WTC11 (cell line): Measurements from ENCODE around the gene VEGFB. TPM values are rescaled to one million over a fixed set of nuclear protein-coding genes. Genes with fewer than 3 reads are reported as not detected.

Experiments used
- ATAC-seq: fragments of 200-7000 bp; cut with Tn5 transposase; 2 replicates; pipeline ENCODE4 v1.10.0; 2021; ENCODE audit warnings: mild to moderate bottlenecking, moderate library complexity
- CTCF ChIA-PET: fragments of 300-600 bp; sonication (Branson Sonifier 250); formaldehyde crosslinking; loops from one replicate; lab custom pipeline; 2021; ENCODE audit warnings: antibody characterized with exemption; lab: Charles Lee
- POLR2A ChIA-PET: fragments of 350-600 bp; sonication (Branson Sonifier 250); formaldehyde crosslinking; loops from one replicate; lab custom pipeline; 2021; ENCODE audit warnings: antibody characterized with exemption; lab: Charles Lee
- DNase-seq: peaks from one replicate; pipeline ENCODE4 v3.0.0; 2021; ENCODE audit warnings: low spot score
- H3K27ac Mint-ChIP-seq: 2 replicates; pipeline ENCODE4 v1.8.0; 2021; ENCODE audit warnings: mixed read lengths
- H3K27me3 Mint-ChIP-seq: 2 replicates; pipeline ENCODE4 v1.8.0; 2021; ENCODE audit warnings: low read depth, mild to moderate bottlenecking, moderate library complexity, mixed read lengths
- H3K36me3 Mint-ChIP-seq: 2 replicates; pipeline ENCODE4 v1.8.0; 2021; ENCODE audit warnings: mixed read lengths
- H3K4me1 Mint-ChIP-seq: 2 replicates; pipeline ENCODE4 v1.8.0; 2022; ENCODE audit warnings: mixed read lengths
- H3K4me3 Mint-ChIP-seq: 2 replicates; pipeline ENCODE4 v1.8.0; 2021; ENCODE audit warnings: mild to moderate bottlenecking, moderate library complexity, mixed read lengths
- H3K9me3 Mint-ChIP-seq: 2 replicates; pipeline ENCODE4 v1.8.0; 2021; ENCODE audit warnings: mixed read lengths
- FOXP1 ChIP-seq: sonication (generic); formaldehyde crosslinking; IDR thresholded peaks from 2 replicates; pipeline ENCODE4 v1.8.0; 2022; ENCODE audit warnings: missing genetic modification reagents, mild to moderate bottlenecking, moderate library complexity, borderline replicate concordance
- GABPB1 ChIP-seq: sonication (generic); formaldehyde crosslinking; IDR thresholded peaks from 2 replicates; pipeline ENCODE4 v1.8.1; 2023; ENCODE audit warnings: mild to moderate bottlenecking, missing genetic modification reagents
- GRHL2 ChIP-seq: fragments of 250-450 bp; sonication (Bioruptor Pico); IDR thresholded peaks from 2 replicates; pipeline ENCODE4 v1.8.0; 2022; ENCODE audit warnings: mild to moderate bottlenecking, moderate library complexity; ENCODE audit not compliant: insufficient replicate concordance, severe bottlenecking
- GTF2I ChIP-seq: fragments of 250-450 bp; sonication (Bioruptor Pico); conservative IDR thresholded peaks from 2 replicates; pipeline ENCODE4 v1.4.0; 2021; ENCODE audit warnings: mild to moderate bottlenecking
- JUN ChIP-seq: sonication (generic); formaldehyde crosslinking; IDR thresholded peaks from 2 replicates; pipeline ENCODE4 v1.8.0; 2023; ENCODE audit warnings: mild to moderate bottlenecking, missing genetic modification reagents
- KAT7 ChIP-seq: sonication (generic); formaldehyde crosslinking; IDR thresholded peaks from 2 replicates; pipeline ENCODE4 v1.8.1; 2023; ENCODE audit warnings: missing genetic modification reagents, mild to moderate bottlenecking, borderline replicate concordance
- NFYB ChIP-seq: sonication (generic); formaldehyde crosslinking; conservative IDR thresholded peaks from 2 replicates; pipeline ENCODE4 v1.8.0; 2022; ENCODE audit warnings: low read depth, missing genetic modification reagents
- OVOL2 ChIP-seq: fragments of 250-450 bp; sonication (Bioruptor Pico); IDR thresholded peaks from 2 replicates; pipeline ENCODE4 v1.9.0; 2021; ENCODE audit warnings: mild to moderate bottlenecking, borderline replicate concordance
- RELA ChIP-seq: sonication (generic); formaldehyde crosslinking; IDR thresholded peaks from 2 replicates; pipeline ENCODE4 v1.8.1; 2022; ENCODE audit warnings: missing genetic modification reagents, mild to moderate bottlenecking, borderline replicate concordance
- SOX15 ChIP-seq: fragments of 250-450 bp; sonication (Bioruptor Pico); IDR thresholded peaks from 2 replicates; pipeline ENCODE4 v1.9.0; 2021; ENCODE audit warnings: mild to moderate bottlenecking
- TEAD1 ChIP-seq: sonication (generic); formaldehyde crosslinking; IDR thresholded peaks from 2 replicates; pipeline ENCODE4 v1.8.0; 2022; ENCODE audit warnings: mild to moderate bottlenecking, missing genetic modification reagents
- ZNF263 ChIP-seq: sonication (generic); formaldehyde crosslinking; IDR thresholded peaks from 2 replicates; pipeline ENCODE4 v1.8.1; 2022; ENCODE audit warnings: low read depth, mild to moderate bottlenecking, moderate library complexity, missing genetic modification reagents
- ZNF416 ChIP-seq: fragments of 250-450 bp; sonication (Bioruptor Pico); IDR thresholded peaks from 2 replicates; pipeline ENCODE4 v1.9.0; 2021; ENCODE audit warnings: mild to moderate bottlenecking, inconsistent platforms
- total RNA-seq: library from RNA; stranded (reverse); gene quantifications from 3 replicates; pipeline ENCODE4 v1.2.3, GENCODE V29; 2021
- TF ChIP-seq, protein P1 (sequence below): sonication (generic); formaldehyde crosslinking; IDR thresholded peaks from 2 replicates; pipeline ENCODE4 v1.8.1; 2023; ENCODE audit warnings: mild to moderate bottlenecking, missing genetic modification reagents
- TF ChIP-seq, protein P2 (sequence below): sonication (generic); formaldehyde crosslinking; IDR thresholded peaks from 2 replicates; pipeline ENCODE4 v1.8.0; 2022; ENCODE audit warnings: mild to moderate bottlenecking, missing genetic modification reagents
- TF ChIP-seq, protein P3 (sequence below): fragments of 250-450 bp; sonication (Bioruptor Pico); IDR thresholded peaks from 2 replicates; pipeline ENCODE4 v1.9.0; 2021; ENCODE audit warnings: mild to moderate bottlenecking
- TF ChIP-seq, protein P4 (sequence below): sonication (generic); formaldehyde crosslinking; conservative IDR thresholded peaks from 2 replicates; pipeline ENCODE4 v1.8.1; 2022; ENCODE audit warnings: mild to moderate bottlenecking, missing genetic modification reagents
- TF ChIP-seq, protein P5 (sequence below): sonication (generic); formaldehyde crosslinking; IDR thresholded peaks from 2 replicates; pipeline ENCODE4 v1.8.0; 2022; ENCODE audit warnings: missing genetic modification reagents
- TF ChIP-seq, protein P6 (sequence below): sonication (generic); formaldehyde crosslinking; IDR thresholded peaks from 2 replicates; pipeline ENCODE4 v1.8.1; 2022; ENCODE audit warnings: low read depth, missing genetic modification reagents, borderline replicate concordance
- TF ChIP-seq, protein P7 (sequence below): sonication (generic); formaldehyde crosslinking; IDR thresholded peaks from 2 replicates; pipeline ENCODE4 v1.8.0; 2022; ENCODE audit warnings: mild to moderate bottlenecking, missing genetic modification reagents

The VEGFB gene
- total RNA-seq, 1 experiment from 2014 or later: 51.7 TPM

DNA sequence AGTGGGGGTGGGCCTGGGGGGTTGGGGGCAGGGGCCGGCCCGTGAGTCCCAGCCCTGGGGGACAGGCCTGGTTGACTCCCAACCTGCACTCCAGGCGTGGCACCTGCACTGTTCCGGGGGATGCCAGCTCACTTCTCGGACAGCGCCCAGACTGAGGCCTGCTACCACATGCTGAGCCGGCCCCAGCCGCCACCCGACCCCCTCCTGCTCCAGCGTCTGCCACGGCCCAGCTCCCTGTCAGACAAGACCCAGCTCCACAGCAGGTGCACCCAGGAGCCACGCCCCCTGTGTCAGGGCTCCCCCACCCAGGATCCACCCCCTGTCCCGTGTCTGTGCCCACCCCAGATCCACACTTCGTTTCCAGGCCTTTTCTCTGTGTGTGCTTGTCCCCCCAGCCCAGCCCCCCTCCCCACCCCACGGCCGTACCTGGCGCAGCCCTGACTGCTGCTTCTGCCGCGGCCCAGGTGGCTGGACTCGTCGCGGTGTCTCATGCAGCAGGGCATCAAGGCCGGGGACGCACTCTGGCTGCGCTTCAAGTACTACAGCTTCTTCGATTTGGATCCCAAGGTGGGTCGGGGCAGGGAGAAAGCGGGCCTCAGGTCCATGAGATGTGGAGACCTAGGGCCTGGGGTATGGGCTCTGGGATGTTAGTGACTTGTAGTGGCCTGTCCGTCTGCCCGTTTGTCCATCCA lies 23.1 kb upstream of the VEGFB start (continued):
- TF ChIP-seq, protein P1, sequence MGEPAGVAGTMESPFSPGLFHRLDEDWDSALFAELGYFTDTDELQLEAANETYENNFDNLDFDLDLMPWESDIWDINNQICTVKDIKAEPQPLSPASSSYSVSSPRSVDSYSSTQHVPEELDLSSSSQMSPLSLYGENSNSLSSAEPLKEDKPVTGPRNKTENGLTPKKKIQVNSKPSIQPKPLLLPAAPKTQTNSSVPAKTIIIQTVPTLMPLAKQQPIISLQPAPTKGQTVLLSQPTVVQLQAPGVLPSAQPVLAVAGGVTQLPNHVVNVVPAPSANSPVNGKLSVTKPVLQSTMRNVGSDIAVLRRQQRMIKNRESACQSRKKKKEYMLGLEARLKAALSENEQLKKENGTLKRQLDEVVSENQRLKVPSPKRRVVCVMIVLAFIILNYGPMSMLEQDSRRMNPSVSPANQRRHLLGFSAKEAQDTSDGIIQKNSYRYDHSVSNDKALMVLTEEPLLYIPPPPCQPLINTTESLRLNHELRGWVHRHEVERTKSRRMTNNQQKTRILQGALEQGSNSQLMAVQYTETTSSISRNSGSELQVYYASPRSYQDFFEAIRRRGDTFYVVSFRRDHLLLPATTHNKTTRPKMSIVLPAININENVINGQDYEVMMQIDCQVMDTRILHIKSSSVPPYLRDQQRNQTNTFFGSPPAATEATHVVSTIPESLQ: no peak
- TF ChIP-seq FOXP1 (CRISPR knock-in tag): no peak
- TF ChIP-seq, protein P2, sequence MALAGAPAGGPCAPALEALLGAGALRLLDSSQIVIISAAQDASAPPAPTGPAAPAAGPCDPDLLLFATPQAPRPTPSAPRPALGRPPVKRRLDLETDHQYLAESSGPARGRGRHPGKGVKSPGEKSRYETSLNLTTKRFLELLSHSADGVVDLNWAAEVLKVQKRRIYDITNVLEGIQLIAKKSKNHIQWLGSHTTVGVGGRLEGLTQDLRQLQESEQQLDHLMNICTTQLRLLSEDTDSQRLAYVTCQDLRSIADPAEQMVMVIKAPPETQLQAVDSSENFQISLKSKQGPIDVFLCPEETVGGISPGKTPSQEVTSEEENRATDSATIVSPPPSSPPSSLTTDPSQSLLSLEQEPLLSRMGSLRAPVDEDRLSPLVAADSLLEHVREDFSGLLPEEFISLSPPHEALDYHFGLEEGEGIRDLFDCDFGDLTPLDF (CRISPR knock-in tag): no peak

DNA sequence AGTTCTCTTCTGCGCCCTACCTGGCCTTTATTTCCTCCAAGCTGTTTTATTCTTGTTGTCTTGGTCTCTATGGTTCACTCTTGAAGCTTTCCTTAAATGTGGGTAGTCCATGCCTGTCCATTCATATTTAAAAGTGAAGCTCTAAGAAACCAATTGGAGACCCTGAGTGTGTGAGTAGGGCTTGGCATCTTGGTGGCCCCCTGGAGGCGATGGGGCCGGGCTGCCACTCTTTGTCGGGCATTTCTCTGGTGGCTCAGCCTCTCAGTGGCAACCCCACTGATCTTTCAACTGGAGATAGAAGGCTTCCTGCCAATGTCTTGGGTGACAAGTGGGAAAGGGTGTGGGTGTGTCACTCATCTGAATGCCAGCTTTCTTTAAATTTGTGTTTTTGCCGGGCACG lies 17.5 kb upstream of the VEGFB start:
- DNase-seq (no peak), ATAC-seq (peak; percentile 29; the same call in 1 of the 2 replicates)
- Mint-ChIP-seq H3K9me3 (no peaks in the 10 kb centered on the region), H3K27me3 (no peaks in the 10 kb centered on the region), H3K4me1 (no peaks in the 10 kb centered on the region), H3K27ac (no peak overlapping the region), H3K4me3 (no peak overlapping the region), H3K36me3 (peaks cover 8% of the 10 kb centered on the region)
- CTCF ChIA-PET: interaction anchor here (0.6 to 3.7 kb wide), 10 partner anchors 10 to 216 kb away, joined by 3 to 21 read pairs (median 4); partner anchors contain the start of genes FERMT3, NUDT22, STIP1 and TRPT1
- POLR2A ChIA-PET: interaction anchor here (0.6 to 1.1 kb wide), 2 partner anchors 35 to 1281 kb away, joined by 4 to 5 read pairs; no protein-coding TSS in a partner anchor
- TF ChIP-seq, protein P3, sequence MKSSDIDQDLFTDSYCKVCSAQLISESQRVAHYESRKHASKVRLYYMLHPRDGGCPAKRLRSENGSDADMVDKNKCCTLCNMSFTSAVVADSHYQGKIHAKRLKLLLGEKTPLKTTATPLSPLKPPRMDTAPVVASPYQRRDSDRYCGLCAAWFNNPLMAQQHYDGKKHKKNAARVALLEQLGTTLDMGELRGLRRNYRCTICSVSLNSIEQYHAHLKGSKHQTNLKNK: no peak
- TF ChIP-seq GTF2I (CRISPR knock-in tag) (no peak), ZNF416 (no peak), SOX15 (CRISPR knock-in tag) (no peak), OVOL2 (CRISPR knock-in tag) (no peak), JUN (CRISPR knock-in tag) (no peak)
- TF ChIP-seq, protein P2 (CRISPR knock-in tag): no peak

DNA sequence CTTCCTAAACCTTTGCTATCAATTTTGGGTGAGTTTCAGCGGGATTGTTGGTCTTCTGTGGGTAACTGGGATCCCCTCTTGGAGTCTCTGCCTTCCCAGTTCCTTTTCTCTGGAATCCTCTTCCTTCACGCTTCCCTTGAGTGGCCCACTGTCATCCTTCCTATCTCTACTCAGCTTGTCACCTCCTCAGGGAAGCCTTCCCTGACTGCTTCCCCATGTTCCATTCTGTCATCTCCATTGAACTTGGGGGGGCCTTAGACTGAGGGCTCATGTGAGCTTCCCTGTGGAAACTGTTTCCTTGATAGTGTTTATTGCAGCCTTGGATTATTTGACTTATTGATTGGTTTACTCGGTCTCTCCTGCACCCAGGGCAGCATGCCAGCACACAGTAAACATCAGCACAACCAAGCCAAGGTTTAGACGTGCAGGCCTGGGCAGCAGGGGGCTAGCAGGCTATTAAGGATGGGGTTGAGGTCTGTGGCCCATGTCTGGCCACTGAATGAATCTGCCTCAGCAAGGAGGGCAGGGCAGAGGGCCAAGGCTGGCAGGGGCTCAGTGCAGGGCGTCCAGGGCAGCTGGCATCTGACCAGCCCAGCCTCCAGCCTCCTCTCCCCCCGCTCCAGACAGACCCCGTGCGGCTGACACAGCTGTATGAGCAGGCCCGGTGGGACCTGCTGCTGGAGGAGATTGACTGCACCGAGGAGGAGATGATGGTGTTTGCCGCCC lies 15.6 kb upstream of the VEGFB start:
- ATAC-seq (no peak), DNase-seq (no peak)
- Mint-ChIP-seq H3K4me3 (no peak overlapping the region), H3K9me3 (no peaks in the 10 kb centered on the region), H3K4me1 (no peaks in the 10 kb centered on the region), H3K27me3 (no peaks in the 10 kb centered on the region), H3K36me3 (peaks cover 8% of the 10 kb centered on the region), H3K27ac (no peak overlapping the region)
- ChIA-PET CTCF (interaction anchor here (2.6 to 3.7 kb wide), 2 partner anchors 8 to 14 kb away, joined by 16 to 21 read pairs; partner anchors contain the start of genes NUDT22 and TRPT1), POLR2A (interaction anchor here (1.2 kb wide), 1 partner anchor 12 kb away, joined by 4 read pairs; the partner anchor contains the start of gene FERMT3)
- TF ChIP-seq, protein P4, sequence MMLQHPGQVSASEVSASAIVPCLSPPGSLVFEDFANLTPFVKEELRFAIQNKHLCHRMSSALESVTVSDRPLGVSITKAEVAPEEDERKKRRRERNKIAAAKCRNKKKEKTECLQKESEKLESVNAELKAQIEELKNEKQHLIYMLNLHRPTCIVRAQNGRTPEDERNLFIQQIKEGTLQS (CRISPR knock-in tag): no peak
- TF ChIP-seq GABPB1 (no peak), NFYB (CRISPR knock-in tag) (no peak), RELA (CRISPR knock-in tag) (no peak), ZNF263 (CRISPR knock-in tag) (no peak), GTF2I (CRISPR knock-in tag) (no peak), TEAD1 (no peak), GRHL2 (CRISPR knock-in tag) (no peak), KAT7 (CRISPR knock-in tag) (no peak)
- TF ChIP-seq, protein P5, sequence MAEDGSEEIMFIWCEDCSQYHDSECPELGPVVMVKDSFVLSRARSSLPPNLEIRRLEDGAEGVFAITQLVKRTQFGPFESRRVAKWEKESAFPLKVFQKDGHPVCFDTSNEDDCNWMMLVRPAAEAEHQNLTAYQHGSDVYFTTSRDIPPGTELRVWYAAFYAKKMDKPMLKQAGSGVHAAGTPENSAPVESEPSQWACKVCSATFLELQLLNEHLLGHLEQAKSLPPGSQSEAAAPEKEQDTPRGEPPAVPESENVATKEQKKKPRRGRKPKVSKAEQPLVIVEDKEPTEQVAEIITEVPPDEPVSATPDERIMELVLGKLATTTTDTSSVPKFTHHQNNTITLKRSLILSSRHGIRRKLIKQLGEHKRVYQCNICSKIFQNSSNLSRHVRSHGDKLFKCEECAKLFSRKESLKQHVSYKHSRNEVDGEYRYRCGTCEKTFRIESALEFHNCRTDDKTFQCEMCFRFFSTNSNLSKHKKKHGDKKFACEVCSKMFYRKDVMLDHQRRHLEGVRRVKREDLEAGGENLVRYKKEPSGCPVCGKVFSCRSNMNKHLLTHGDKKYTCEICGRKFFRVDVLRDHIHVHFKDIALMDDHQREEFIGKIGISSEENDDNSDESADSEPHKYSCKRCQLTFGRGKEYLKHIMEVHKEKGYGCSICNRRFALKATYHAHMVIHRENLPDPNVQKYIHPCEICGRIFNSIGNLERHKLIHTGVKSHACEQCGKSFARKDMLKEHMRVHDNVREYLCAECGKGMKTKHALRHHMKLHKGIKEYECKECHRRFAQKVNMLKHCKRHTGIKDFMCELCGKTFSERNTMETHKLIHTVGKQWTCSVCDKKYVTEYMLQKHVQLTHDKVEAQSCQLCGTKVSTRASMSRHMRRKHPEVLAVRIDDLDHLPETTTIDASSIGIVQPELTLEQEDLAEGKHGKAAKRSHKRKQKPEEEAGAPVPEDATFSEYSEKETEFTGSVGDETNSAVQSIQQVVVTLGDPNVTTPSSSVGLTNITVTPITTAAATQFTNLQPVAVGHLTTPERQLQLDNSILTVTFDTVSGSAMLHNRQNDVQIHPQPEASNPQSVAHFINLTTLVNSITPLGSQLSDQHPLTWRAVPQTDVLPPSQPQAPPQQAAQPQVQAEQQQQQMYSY (CRISPR knock-in tag): no peak
- TF ChIP-seq, protein P6, sequence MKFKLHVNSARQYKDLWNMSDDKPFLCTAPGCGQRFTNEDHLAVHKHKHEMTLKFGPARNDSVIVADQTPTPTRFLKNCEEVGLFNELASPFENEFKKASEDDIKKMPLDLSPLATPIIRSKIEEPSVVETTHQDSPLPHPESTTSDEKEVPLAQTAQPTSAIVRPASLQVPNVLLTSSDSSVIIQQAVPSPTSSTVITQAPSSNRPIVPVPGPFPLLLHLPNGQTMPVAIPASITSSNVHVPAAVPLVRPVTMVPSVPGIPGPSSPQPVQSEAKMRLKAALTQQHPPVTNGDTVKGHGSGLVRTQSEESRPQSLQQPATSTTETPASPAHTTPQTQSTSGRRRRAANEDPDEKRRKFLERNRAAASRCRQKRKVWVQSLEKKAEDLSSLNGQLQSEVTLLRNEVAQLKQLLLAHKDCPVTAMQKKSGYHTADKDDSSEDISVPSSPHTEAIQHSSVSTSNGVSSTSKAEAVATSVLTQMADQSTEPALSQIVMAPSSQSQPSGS: no peak
- TF ChIP-seq, protein P7, sequence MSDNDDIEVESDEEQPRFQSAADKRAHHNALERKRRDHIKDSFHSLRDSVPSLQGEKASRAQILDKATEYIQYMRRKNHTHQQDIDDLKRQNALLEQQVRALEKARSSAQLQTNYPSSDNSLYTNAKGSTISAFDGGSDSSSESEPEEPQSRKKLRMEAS (CRISPR knock-in tag): no peak
